ENCODE data around the gene UBD. TPM values are rescaled to one million over a fixed set of nuclear protein-coding genes. Genes with fewer than 3 reads are reported as not detected.
A peak's percentile ranks its signal among the peaks of the same experiment; 100 is the strongest.

Gene UBD
- total and polyA plus RNA-seq, 2 of the 13 experiments (the other 11 are each of a cell fraction or from before 2014, with no cell fraction given), result 13.9 to 172 TPM

DNA sequence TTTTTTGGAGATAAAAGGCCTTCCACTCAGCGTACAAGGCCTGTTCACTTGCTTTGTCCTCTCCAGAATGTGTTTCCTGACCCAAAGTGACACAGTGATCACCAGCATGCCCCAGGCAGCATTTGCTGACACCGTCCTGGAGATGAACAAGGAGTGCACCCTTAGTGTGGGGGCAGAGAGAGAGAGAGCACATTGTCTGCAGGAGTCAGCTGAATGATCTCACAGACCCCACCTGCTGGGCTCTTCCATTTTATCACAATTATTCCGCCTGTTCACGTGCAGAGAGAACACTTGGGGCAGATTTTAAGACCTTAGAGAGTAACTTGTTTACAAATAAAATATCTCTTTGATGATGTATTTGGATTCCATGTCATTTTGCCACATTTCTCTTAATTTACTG is 49.3 kb downstream of the UBD start:
- ChIA-PET POLR2A (no interaction called here), CTCF (ENCODE audit: low intra/inter-chr PET ratio, low total read pairs) (no interaction called here)
- H3K4me3 ChIP-seq (replicated peaks in 1 of 3; ENCODE audit: insufficient read depth in 1 of 3, low read depth in 2 of 3, low read length in 3 of 3), result no peak overlapping the region
- no peaks in the 10 kb centered on the region for H3K79me2 ChIP-seq (ENCODE audit: insufficient read depth, low read length)
- no peaks in the 10 kb centered on the region for H3K9me3 ChIP-seq (ENCODE audit: low read length)
- H3K4me1 ChIP-seq (ENCODE audit: insufficient read depth, low read length), result no peaks in the 10 kb centered on the region
- FAIRE-seq (peak; percentile 64), ATAC-seq (peak; percentile 68), DNase-seq (ENCODE audit: low spot score) (peak; percentile 15)
- 4% methylated on average over 4 of the region's 4 CpGs for WGBS (ENCODE audit: low lambda C conversion rate)
- TF ChIP-seq BORCS8-MEF2B (CRISPR knock-in tag; IDR thresholded peaks at IDR 0.05) (no peak), NFE2L1 (CRISPR knock-in tag; IDR thresholded peaks at IDR 0.05; ENCODE audit: borderline replicate concordance) (no peak), FOXJ3 (CRISPR knock-in tag; IDR thresholded peaks at IDR 0.05; ENCODE audit: borderline replicate concordance) (no peak), STAG1 (CRISPR knock-in tag; IDR thresholded peaks at IDR 0.05) (no peak), TCF12 (IDR thresholded peaks at IDR 0.05) (no peak), TCF12 (CRISPR knock-in tag; IDR thresholded peaks at IDR 0.05) (no peak), RARG (CRISPR knock-in tag; IDR thresholded peaks at IDR 0.05; ENCODE audit: low read depth) (no peak), NPAS2 (CRISPR knock-in tag; IDR thresholded peaks at IDR 0.05; ENCODE audit: borderline replicate concordance) (no peak), SPEN (CRISPR knock-in tag; IDR thresholded peaks at IDR 0.05; ENCODE audit: low read depth) (no peak)
- TF ChIP-seq, protein P1, sequence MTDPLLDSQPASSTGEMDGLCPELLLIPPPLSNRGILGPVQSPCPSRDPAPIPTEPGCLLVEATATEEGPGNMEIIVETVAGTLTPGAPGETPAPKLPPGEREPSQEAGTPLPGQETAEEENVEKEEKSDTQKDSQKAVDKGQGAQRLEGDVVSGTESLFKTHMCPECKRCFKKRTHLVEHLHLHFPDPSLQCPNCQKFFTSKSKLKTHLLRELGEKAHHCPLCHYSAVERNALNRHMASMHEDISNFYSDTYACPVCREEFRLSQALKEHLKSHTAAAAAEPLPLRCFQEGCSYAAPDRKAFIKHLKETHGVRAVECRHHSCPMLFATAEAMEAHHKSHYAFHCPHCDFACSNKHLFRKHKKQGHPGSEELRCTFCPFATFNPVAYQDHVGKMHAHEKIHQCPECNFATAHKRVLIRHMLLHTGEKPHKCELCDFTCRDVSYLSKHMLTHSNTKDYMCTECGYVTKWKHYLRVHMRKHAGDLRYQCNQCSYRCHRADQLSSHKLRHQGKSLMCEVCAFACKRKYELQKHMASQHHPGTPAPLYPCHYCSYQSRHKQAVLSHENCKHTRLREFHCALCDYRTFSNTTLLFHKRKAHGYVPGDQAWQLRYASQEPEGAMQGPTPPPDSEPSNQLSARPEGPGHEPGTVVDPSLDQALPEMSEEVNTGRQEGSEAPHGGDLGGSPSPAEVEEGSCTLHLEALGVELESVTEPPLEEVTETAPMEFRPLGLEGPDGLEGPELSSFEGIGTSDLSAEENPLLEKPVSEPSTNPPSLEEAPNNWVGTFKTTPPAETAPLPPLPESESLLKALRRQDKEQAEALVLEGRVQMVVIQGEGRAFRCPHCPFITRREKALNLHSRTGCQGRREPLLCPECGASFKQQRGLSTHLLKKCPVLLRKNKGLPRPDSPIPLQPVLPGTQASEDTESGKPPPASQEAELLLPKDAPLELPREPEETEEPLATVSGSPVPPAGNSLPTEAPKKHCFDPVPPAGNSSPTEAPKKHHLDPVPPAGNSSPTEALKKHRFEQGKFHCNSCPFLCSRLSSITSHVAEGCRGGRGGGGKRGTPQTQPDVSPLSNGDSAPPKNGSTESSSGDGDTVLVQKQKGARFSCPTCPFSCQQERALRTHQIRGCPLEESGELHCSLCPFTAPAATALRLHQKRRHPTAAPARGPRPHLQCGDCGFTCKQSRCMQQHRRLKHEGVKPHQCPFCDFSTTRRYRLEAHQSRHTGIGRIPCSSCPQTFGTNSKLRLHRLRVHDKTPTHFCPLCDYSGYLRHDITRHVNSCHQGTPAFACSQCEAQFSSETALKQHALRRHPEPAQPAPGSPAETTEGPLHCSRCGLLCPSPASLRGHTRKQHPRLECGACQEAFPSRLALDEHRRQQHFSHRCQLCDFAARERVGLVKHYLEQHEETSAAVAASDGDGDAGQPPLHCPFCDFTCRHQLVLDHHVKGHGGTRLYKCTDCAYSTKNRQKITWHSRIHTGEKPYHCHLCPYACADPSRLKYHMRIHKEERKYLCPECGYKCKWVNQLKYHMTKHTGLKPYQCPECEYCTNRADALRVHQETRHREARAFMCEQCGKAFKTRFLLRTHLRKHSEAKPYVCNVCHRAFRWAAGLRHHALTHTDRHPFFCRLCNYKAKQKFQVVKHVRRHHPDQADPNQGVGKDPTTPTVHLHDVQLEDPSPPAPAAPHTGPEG (CRISPR knock-in tag; IDR thresholded peaks at IDR 0.05), result no peak
- TF ChIP-seq, protein P2, sequence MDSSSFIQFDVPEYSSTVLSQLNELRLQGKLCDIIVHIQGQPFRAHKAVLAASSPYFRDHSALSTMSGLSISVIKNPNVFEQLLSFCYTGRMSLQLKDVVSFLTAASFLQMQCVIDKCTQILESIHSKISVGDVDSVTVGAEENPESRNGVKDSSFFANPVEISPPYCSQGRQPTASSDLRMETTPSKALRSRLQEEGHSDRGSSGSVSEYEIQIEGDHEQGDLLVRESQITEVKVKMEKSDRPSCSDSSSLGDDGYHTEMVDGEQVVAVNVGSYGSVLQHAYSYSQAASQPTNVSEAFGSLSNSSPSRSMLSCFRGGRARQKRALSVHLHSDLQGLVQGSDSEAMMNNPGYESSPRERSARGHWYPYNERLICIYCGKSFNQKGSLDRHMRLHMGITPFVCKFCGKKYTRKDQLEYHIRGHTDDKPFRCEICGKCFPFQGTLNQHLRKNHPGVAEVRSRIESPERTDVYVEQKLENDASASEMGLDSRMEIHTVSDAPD (CRISPR knock-in tag; IDR thresholded peaks at IDR 0.05), result no peak
- H4K20me1 ChIP-seq (ENCODE audit: insufficient read depth, low read length), result no peaks in the 10 kb centered on the region
- H3K9ac ChIP-seq (ENCODE audit: insufficient read depth, low read depth, low read length), result no peak overlapping the region
- intact Hi-C loops (cut with micrococcal nuclease; ENCODE audit: unreplicated experiment) (no loop called here), in situ Hi-C loops (cut with HindIII; ENCODE audit: extremely low pct_ligation_motif_present, low pct_unique_long_range_greater_than_20kb) (no loop called here)
- no peak overlapping the region for H2AFZ ChIP-seq (ENCODE audit: low read length)
- H3K27ac ChIP-seq (ENCODE audit: extremely low read length, insufficient read depth, low read length), result no peak overlapping the region
- H3K27me3 ChIP-seq (ENCODE audit: control insufficient read depth in 1 of 2, insufficient read depth in 2 of 2, low read length in 2 of 2), result peaks cover 0 to 17% of the 10 kb centered on the region in 2 experiments; a peak in 2 of 5 replicates
- no peak overlapping the region for H3K4me2 ChIP-seq (ENCODE audit: low read depth, low read length)
- no TSS peak for BruUV-seq (replicated peaks)
- H3K36me3 ChIP-seq (replicated peaks in 1 of 2; ENCODE audit: control insufficient read depth in 1 of 2, insufficient read depth in 2 of 2, low read length in 2 of 2), result no peaks in the 10 kb centered on the region

Measured in HepG2 (cell line).